ENCODE results near the gene KIAA0408. TPM values are rescaled to one million over a fixed set of nuclear protein-coding genes. Genes with fewer than 3 reads are reported as not detected.

KIAA0408 gene
- not detected in 2 replicates for total RNA-seq

GRCh38 chr6:127459231-127459641, at the start of gene KIAA0408:
KIAA0408 (minus strand) TSS chr6:127459389; CDS start chr6:127453981, 5,408 bp downstream.

Other genes with a start within 250 kb of the KIAA0408 start
- gene RNF146, start 192.5 kb downstream of the KIAA0408 start, total RNA-seq = 24.1 TPM in 2 replicates
- 39.6 and 51.6 TPM in 2 replicates for gene ECHDC1, start 115.8 kb downstream of the KIAA0408 start, total RNA-seq
- not detected in 2 replicates for gene C6orf58, start 117.8 kb upstream of the KIAA0408 start, total RNA-seq